ENCODE results near the gene THOC6. TPM values are rescaled to one million over a fixed set of nuclear protein-coding genes. Genes with fewer than 3 reads are reported as not detected.
"Not testable (repeated sequence)": the region's sequence is repeated elsewhere in the genome, so short reads cannot be mapped to it uniquely, and the experiment has no call there.

THOC6 gene
- total RNA-seq, 2 donors from 2014 or later, result 11.7 to 21.8 TPM

DNA sequence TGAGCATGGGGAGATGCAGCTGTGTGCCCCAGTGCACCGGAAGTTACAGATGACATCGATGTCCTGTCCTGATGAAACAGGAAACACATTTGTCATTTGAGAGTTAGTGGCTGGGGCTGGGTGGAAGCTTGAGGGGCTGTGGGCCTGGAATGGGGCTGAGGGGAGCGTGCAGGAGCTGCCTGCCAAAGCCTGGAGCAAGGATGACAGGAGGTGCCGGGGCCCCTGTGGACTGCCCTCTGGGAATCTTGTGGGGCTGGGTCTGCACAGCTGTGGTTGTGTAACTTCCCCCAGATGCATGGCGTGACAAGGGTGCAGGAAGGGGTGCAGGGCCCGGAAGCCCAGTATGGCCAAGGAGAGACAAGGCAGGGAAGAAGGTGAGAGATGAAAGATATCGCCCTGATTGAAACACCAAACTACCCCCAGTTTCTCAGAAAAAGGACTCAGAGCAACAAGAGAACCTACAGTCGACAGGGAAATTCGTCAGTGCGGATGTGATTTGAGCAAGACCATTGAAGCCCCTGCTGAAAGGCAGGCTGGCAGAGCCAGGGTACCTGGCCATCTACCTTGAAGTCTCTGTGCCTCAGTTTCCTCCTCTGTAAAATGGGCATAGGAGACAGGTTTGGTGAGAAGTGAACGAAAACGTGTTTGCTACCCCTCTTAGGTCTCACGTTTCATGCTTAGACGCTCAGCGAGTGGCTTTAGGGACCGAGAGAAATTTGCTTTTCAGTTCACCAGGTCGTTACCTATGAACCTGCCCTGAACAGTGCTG lies 31.3 kb downstream of the THOC6 start:
- no peak for TF ChIP-seq POLR2A (IDR thresholded peaks at IDR 0.05)
- TF ChIP-seq, protein P1, sequence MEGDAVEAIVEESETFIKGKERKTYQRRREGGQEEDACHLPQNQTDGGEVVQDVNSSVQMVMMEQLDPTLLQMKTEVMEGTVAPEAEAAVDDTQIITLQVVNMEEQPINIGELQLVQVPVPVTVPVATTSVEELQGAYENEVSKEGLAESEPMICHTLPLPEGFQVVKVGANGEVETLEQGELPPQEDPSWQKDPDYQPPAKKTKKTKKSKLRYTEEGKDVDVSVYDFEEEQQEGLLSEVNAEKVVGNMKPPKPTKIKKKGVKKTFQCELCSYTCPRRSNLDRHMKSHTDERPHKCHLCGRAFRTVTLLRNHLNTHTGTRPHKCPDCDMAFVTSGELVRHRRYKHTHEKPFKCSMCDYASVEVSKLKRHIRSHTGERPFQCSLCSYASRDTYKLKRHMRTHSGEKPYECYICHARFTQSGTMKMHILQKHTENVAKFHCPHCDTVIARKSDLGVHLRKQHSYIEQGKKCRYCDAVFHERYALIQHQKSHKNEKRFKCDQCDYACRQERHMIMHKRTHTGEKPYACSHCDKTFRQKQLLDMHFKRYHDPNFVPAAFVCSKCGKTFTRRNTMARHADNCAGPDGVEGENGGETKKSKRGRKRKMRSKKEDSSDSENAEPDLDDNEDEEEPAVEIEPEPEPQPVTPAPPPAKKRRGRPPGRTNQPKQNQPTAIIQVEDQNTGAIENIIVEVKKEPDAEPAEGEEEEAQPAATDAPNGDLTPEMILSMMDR (IDR thresholded peaks at IDR 0.05), result no peak
- intact Hi-C loops (cut with DNase I), result loop anchor here (10.0 kb wide), 1 partner anchor 60 kb away; the partner anchor contains the start of gene ZNF205
- Histone ChIP-seq H3K9me3 (no peaks in the 10 kb centered on the region), H3K27me3 (no peaks in the 10 kb centered on the region), H3K36me3 (replicated peaks in 1 of 2; ENCODE audit: insufficient read depth in 1 of 2, low read depth in 2 of 2) (no peaks in the 10 kb centered on the region), H3K27ac (no peak overlapping the region), H3K4me3 (no peak overlapping the region), H3K4me1 (peaks cover 21% of the 10 kb centered on the region)
- DNase-seq, result no peak
- WGBS, 2 donors, result 76 to 86% methylated on average over 17 of the region's 17 CpGs
- ATAC-seq, result no peak

DNA sequence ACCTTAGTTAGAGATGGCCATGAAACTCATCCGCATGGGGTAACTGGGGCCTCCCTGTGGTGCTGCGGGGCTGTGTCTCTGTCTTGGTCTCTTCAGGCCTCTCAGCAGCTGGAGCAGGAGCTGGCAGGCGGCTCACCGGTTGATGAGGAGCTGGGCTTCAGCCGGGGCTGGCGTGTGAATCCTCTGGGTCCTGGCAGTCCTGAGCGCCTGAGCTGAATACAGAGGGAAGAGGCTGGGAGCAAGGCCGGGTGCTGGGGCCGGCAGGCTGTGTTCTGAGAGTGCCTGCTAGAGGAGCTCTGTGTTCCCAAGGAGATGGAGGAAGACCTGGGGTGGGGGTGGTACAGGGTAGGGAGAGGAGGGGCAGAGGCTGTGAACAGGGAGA lies 31.9 kb downstream of the THOC6 start:
- intact Hi-C loops (cut with DNase I), result loop anchor here (10.0 kb wide), 1 partner anchor 59 kb away; the partner anchor contains the start of gene ZNF205
- DNase-seq, result not testable (repeated sequence)

DNA sequence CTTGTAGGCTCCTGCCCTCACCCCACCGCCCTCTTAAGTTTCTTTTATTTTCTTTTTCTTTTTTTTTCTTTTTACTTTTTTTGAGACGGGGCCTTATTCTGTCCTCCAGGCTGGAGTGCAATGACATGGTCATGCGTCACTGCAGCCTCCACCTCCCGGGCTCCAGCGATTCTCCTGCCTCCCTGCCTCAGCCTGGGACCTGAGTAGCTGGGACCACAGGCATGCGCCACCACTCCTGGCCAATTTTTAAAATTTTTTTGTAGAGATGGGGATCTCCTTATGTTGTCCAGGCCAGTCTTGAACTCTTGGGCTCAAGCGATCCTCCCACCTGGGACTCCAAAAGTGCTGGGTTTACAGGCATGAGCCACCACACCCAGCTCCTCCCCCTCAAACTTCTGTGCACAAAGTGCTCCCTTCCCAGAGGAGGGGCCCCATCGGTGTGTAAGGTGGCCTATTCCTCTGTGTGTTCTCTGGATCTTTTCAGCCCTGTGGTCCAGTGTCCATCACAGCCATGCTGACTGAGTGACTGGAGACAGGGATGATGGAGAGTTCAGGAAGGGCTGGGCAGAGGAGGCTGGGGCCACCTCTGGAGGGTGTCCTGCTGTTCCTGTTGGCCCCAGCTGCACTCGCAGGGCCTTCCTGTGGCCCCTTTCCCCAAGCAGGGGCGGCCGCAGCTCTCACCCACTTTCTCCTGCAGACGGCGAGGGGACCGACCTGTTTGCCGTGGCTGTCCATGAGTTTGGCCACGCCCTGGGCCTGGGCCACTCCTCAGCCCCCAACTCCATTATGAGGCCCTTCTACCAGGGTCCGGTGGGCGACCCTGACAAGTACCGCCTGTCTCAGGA lies 32.7 kb downstream of the THOC6 start:
- Histone ChIP-seq H3K9me3 (no peaks in the 10 kb centered on the region), H3K27ac (no peak overlapping the region), H3K4me1 (peaks cover 26% of the 10 kb centered on the region), H3K4me3 (no peak overlapping the region), H3K36me3 (replicated peaks in 1 of 2; ENCODE audit: insufficient read depth in 1 of 2, low read depth in 2 of 2) (no peaks in the 10 kb centered on the region), H3K27me3 (no peaks in the 10 kb centered on the region)
- intact Hi-C loops (cut with DNase I), result loop anchor here (10.0 kb wide), 1 partner anchor 58 kb away; the partner anchor contains the start of gene ZNF205
- no peak for DNase-seq
- TF ChIP-seq, protein P1 (IDR thresholded peaks at IDR 0.05), result no peak
- TF ChIP-seq POLR2A (IDR thresholded peaks at IDR 0.05), result no peak
- ATAC-seq, result no peak
- WGBS, 2 donors, result 89 to 92% methylated on average over 18 to 19 of the region's 19 CpGs

More for the DNA sequence above, 31.9 kb downstream of the THOC6 start:
- not testable (repeated sequence) for H3K27me3 ChIP-seq; H3K4me3 ChIP-seq; H3K36me3 ChIP-seq (replicated peaks in 1 of 2; ENCODE audit: insufficient read depth in 1 of 2, low read depth in 2 of 2); H3K27ac ChIP-seq; H3K9me3 ChIP-seq; ATAC-seq
- 64 to 78% methylated on average over 4 to 8 of the region's 9 CpGs for WGBS, 2 donors
- H3K4me1 ChIP-seq, result peaks cover 26% of the 10 kb centered on the region

DNA sequence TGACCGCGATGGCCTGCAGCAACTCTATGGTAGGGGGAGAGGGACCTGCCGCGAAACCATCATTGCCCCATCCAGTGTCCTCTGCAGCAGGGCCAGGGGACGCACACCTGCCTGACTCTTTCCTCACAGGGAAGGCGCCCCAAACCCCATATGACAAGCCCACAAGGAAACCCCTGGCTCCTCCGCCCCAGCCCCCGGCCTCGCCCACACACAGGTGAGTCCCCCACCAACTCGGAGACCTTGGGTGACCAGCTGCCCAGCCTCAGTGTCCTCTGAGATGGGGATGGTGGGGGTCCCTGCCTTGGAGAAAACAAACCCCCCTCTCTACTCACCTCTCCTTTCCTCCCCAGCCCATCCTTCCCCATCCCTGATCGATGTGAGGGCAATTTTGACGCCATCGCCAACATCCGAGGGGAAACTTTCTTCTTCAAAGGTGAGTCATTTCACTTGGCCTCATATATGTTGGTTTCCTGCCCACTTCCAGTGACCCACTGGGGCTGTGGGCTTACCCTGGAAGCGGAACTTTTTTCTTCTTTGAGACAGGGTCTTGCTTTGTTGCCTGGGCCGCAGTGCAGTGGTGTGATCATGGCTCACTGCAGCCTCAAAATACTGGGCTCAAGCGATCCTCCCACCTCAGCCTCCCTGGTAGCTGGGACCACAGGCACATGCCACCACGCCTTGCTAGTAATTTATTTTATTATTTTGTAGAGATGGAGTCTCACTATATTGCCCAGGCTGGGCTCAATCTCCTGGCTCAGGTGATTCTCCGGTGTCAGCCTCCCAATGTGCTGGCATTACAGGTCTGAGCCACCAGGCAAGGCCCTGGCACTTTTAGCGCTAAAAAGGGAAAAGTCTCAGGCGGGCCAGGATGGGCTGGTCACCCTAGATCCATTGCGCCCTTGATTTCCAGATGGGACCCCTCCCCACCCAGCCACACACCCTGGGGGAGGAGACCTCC lies 33.6 kb downstream of the THOC6 start:
- intact Hi-C loops (cut with DNase I), result loop anchor here (10.0 kb wide), 1 partner anchor 57 kb away; the partner anchor contains the start of gene ZNF205
- no peak overlapping the region for H3K27ac ChIP-seq

More for the DNA sequence above, 33.6 kb downstream of the THOC6 start:
- no peak for TF ChIP-seq POLR2A (IDR thresholded peaks at IDR 0.05)
- TF ChIP-seq, protein P1 (IDR thresholded peaks at IDR 0.05), result no peak
- no peaks in the 10 kb centered on the region for H3K9me3 ChIP-seq
- H3K4me3 ChIP-seq, result no peak overlapping the region
- DNase-seq, result no peak
- ATAC-seq, result no peak
- H3K27me3 ChIP-seq, result no peaks in the 10 kb centered on the region
- no peaks in the 10 kb centered on the region for H3K36me3 ChIP-seq (replicated peaks in 1 of 2; ENCODE audit: insufficient read depth in 1 of 2, low read depth in 2 of 2)
- WGBS, 2 donors, result 90 to 92% methylated on average over 13 to 21 of the region's 22 CpGs
- H3K4me1 ChIP-seq, result peaks cover 26% of the 10 kb centered on the region

Data from body of pancreas (tissue), 4 donors.